GM23338 (cell line): ENCODE measurements around the gene TYMP. TPM values are rescaled to one million over a fixed set of nuclear protein-coding genes. Genes with fewer than 3 reads are reported as not detected.

Experiments used
- ATAC-seq: fragments of 200-7000 bp; cut with Tn5 transposase; 3 replicates; pipeline ENCODE4 v1.9.1; 2020
- DNase-seq: peaks from one replicate; pipeline ENCODE4 v3.0.0-alpha.2; 2015; ENCODE audit warnings: low spot score
- H2AFZ ChIP-seq: fragments of 200-600 bp; sonication (generic); 2 replicates; pipeline ENCODE4 v1.8.0; 2016; ENCODE audit warnings: antibody characterized with exemption, mild to moderate bottlenecking, moderate library complexity
- H3F3A ChIP-seq: fragments of 200-600 bp; sonication (generic); replicated peaks from 2 replicates; pipeline ENCODE4 v1.8.0; 2017; ENCODE audit warnings: antibody characterized with exemption, mixed run types, low read depth
- H3K27ac ChIP-seq: fragments of 200-600 bp; sonication (generic); 2 replicates; pipeline ENCODE4 v1.6.1; 2016; ENCODE audit warnings: low read depth
- H3K27me3 ChIP-seq: fragments of 200-600 bp; sonication (generic); 2 replicates; pipeline ENCODE4 v1.8.0; 2016; ENCODE audit warnings: mild to moderate bottlenecking, mixed run types, moderate library complexity; ENCODE audit not compliant: insufficient read depth
- H3K36me3 ChIP-seq: fragments of 200-600 bp; sonication (generic); 2 replicates; pipeline ENCODE4 v1.8.0; 2016; ENCODE audit warnings: mild to moderate bottlenecking; ENCODE audit not compliant: insufficient read depth
- H3K4me1 ChIP-seq: fragments of 200-600 bp; sonication (generic); 2 replicates; pipeline ENCODE4 v1.8.0; 2016; ENCODE audit warnings: mild to moderate bottlenecking, moderate library complexity; ENCODE audit not compliant: insufficient read depth
- H3K4me2 ChIP-seq: fragments of 200-600 bp; sonication (generic); 2 replicates; pipeline ENCODE4 v1.7.1; 2017; ENCODE audit warnings: mixed run types
- H3K4me3 ChIP-seq: fragments of 200-600 bp; sonication (generic); 2 replicates; pipeline ENCODE4 v1.6.1; 2016; ENCODE audit warnings: mixed run types
- H3K79me2 ChIP-seq: fragments of 200-600 bp; sonication (generic); replicated peaks from 2 replicates; pipeline ENCODE4 v1.8.0; 2017; ENCODE audit warnings: mild to moderate bottlenecking; ENCODE audit not compliant: insufficient read depth
- H3K9me2 ChIP-seq: fragments of 200-600 bp; sonication (generic); 2 replicates; pipeline ENCODE4 v1.8.0; 2017; ENCODE audit not compliant: insufficient read depth
- H4K20me1 ChIP-seq: fragments of 200-600 bp; sonication (generic); replicated peaks from 2 replicates; pipeline ENCODE4 v1.8.0; 2017; ENCODE audit warnings: mild to moderate bottlenecking; ENCODE audit not compliant: insufficient read depth
- H3K27ac Mint-ChIP-seq: 2 replicates; pipeline ENCODE4 v1.8.0; 2020; ENCODE audit warnings: inconsistent platforms, mild to moderate bottlenecking, moderate library complexity, mixed read lengths
- H3K27me3 Mint-ChIP-seq: 3 replicates; pipeline ENCODE4 v1.8.0; 2022; ENCODE audit warnings: low read depth, mild to moderate bottlenecking, moderate library complexity, mixed read lengths, inconsistent platforms; ENCODE audit not compliant: insufficient read depth, poor library complexity
- H3K36me3 Mint-ChIP-seq: 3 replicates; pipeline ENCODE4 v1.8.0; 2021; ENCODE audit warnings: low read depth, mild to moderate bottlenecking, inconsistent platforms, moderate library complexity, mixed read lengths
- H3K4me1 Mint-ChIP-seq: 3 replicates; pipeline ENCODE4 v1.8.0; 2020; ENCODE audit warnings: mild to moderate bottlenecking, inconsistent platforms, mixed read lengths
- H3K4me3 Mint-ChIP-seq: 3 replicates; pipeline ENCODE4 v1.8.0; 2021; ENCODE audit warnings: moderate library complexity, mild to moderate bottlenecking, inconsistent platforms, mixed read lengths
- H3K9me3 Mint-ChIP-seq: 3 replicates; pipeline ENCODE4 v1.8.0; 2020; ENCODE audit warnings: moderate library complexity, mild to moderate bottlenecking, inconsistent platforms, mixed read lengths
- CREB1 ChIP-seq: fragments of 250-450 bp; sonication (Bioruptor Pico); IDR thresholded peaks from 2 replicates; pipeline ENCODE4 v1.5.0; 2020; ENCODE audit warnings: low read depth, mild to moderate bottlenecking, moderate library complexity
- JUNB ChIP-seq: IDR thresholded peaks from one replicate; pipeline ENCODE4 v1.6.1; 2016; ENCODE audit warnings: antibody characterized with exemption; ENCODE audit not compliant: unreplicated experiment
- NANOG ChIP-seq: IDR thresholded peaks from 2 replicates; pipeline ENCODE4 v1.6.1; 2016; ENCODE audit warnings: antibody characterized with exemption, borderline replicate concordance
- POLR2AphosphoS5 ChIP-seq: IDR thresholded peaks from 2 replicates; pipeline ENCODE4 v1.6.1; 2016; ENCODE audit warnings: antibody characterized with exemption, low read depth
- polyA plus RNA-seq: library from polyadenylated mRNA; unstranded; fragments of >200 nt; fragmentation: Nextera tagmentation; extraction: Ambion mirVana; gene quantifications from 2 replicates; pipeline ENCODE4 v1.2.1, GENCODE V29; 2016
- total RNA-seq: library from RNA; depleted of rRNA; stranded (reverse); fragments of >200 nt; shearing (Covaris generic); gene quantifications from 2 replicates; pipeline ENCODE4 v1.2.3, GENCODE V29; 2014
- TF ChIP-seq, protein P1 (sequence below): IDR thresholded peaks from 2 replicates; pipeline ENCODE4 v1.6.1; 2016; ENCODE audit warnings: antibody characterized with exemption
- TF ChIP-seq, protein P2 (sequence below), 2 experiments: fragments of 200-600 bp in 1 of 2; sonication (generic) in 1 of 2; conservative IDR thresholded peaks; 2 replicates each; pipeline versions ENCODE4 v1.5.1 to v1.6.1; 2016 to 2017; ENCODE audit warnings: antibody characterized with exemption in 2 of 2, low read depth in 2 of 2, mild to moderate bottlenecking in 2 of 2, moderate library complexity in 1 of 2

Gene TYMP
- total and polyA plus RNA-seq, 2 experiments from 2014 or later = 0.28 to 1.8 TPM

DNA sequence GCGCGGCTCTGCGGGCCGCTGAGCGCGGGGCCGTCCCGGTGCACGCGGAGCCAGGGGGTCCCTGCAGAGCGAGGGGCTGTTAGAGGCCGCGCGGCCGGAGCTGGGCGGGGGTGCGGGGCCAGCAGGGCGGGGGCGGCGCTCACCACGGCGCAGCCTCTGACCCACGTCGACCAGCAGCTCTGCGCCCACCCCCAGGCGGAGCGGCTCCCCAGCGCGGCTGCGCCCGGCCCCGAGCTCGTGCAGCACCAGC is 4.0 kb downstream of the TYMP start:
- Histone ChIP-seq H3K4me3 (peak overlapping the region; percentile 84), H3F3A (peaks cover 4% of the 10 kb centered on the region), H2AFZ (no peak overlapping the region), H3K4me2 (peak overlapping the region; percentile 94), H4K20me1 (no peaks in the 10 kb centered on the region; the same call in 1 of the 2 replicates), H3K27me3 (peaks cover 42% of the 10 kb centered on the region), H3K79me2 (no peaks in the 10 kb centered on the region), H3K27ac (no peak overlapping the region), H3K9me2 (no peaks in the 10 kb centered on the region), H3K36me3 (no peaks in the 10 kb centered on the region), H3K4me1 (no peaks in the 10 kb centered on the region; the same call in 1 of the 2 replicates)
- no peak for TF ChIP-seq JUNB
- TF ChIP-seq, protein P1, sequence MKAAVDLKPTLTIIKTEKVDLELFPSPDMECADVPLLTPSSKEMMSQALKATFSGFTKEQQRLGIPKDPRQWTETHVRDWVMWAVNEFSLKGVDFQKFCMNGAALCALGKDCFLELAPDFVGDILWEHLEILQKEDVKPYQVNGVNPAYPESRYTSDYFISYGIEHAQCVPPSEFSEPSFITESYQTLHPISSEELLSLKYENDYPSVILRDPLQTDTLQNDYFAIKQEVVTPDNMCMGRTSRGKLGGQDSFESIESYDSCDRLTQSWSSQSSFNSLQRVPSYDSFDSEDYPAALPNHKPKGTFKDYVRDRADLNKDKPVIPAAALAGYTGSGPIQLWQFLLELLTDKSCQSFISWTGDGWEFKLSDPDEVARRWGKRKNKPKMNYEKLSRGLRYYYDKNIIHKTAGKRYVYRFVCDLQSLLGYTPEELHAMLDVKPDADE = 0 out of 2 replicates have a peak, but pooled peaks have one; percentile 11
- Mint-ChIP-seq H3K27me3 (peaks cover 44% of the 10 kb centered on the region), H3K27ac (no peak overlapping the region), H3K36me3 (peaks cover 9% of the 10 kb centered on the region), H3K4me3 (peak overlapping the region; percentile 89), H3K4me1 (peaks cover 11% of the 10 kb centered on the region), H3K9me3 (peaks cover 4% of the 10 kb centered on the region; the same call in 2 of the 3 replicates)
- ATAC-seq (peak; percentile 25), DNase-seq (no peak)

DNA sequence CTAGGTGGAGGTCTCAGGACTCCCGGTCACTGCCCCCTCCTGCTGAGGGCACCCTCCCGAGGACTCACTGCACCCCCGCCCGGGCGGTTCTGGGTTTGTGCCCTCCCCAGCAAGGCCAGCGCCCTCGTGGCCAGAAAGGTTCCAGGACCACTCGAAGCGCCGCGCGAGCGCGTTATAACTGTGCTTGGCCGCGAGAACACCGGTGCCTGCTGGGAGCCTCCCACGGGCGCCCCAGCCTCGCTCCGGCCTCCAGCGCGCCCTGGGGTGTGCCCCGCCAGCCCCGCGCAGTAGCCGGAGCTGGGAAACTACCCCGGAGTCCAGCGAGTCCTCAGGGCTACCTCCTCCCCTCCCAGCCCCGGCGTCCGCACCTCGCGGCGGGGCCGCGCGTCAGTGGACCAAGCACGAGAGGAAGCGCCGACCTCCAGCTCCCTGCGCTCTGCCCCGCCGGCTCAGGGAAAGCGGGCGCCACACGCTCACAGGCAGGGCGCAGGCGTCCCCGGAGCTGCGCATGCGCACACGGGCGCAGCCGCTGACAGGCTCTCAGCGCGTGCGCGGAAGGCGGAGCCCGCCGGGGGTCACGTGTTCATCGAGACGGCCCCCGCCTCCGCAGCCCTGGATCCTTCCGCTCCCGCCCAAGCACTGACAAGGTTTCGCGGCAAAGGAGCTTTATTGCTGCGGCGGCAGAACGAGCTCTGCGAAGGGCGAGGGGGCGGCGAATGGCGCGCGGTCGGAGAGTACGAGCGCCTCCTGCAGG is 4.5 kb downstream of the TYMP start, which contains the start of gene SCO2:
TSS of gene SCO2 (minus strand) at position 495 of the 754 bp plus-strand sequence. CDS start 1,187 bp downstream, outside the sequence.
- no peak within 1 kb of the TSS for H3K27ac ChIP-seq
- H3F3A ChIP-seq = peaks cover 4% of the 10 kb centered on the region
- no peaks in the 10 kb centered on the region for H3K9me2 ChIP-seq
- H3K27me3 ChIP-seq = peaks cover 37% of the 10 kb centered on the region
- H4K20me1 ChIP-seq = no peaks in the 10 kb centered on the region; the same call in 1 of the 2 replicates
- H3K4me3 Mint-ChIP-seq = peak within 1 kb of the TSS; percentile 89
- peak within 1 kb of the TSS; percentile 78 for H3K27ac Mint-ChIP-seq
- TF ChIP-seq, protein P2, sequence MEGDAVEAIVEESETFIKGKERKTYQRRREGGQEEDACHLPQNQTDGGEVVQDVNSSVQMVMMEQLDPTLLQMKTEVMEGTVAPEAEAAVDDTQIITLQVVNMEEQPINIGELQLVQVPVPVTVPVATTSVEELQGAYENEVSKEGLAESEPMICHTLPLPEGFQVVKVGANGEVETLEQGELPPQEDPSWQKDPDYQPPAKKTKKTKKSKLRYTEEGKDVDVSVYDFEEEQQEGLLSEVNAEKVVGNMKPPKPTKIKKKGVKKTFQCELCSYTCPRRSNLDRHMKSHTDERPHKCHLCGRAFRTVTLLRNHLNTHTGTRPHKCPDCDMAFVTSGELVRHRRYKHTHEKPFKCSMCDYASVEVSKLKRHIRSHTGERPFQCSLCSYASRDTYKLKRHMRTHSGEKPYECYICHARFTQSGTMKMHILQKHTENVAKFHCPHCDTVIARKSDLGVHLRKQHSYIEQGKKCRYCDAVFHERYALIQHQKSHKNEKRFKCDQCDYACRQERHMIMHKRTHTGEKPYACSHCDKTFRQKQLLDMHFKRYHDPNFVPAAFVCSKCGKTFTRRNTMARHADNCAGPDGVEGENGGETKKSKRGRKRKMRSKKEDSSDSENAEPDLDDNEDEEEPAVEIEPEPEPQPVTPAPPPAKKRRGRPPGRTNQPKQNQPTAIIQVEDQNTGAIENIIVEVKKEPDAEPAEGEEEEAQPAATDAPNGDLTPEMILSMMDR (conservative IDR thresholded peaks at IDR 0.05; ENCODE audit: low read depth in 2 of 2) = peak; percentile 38 to 52
- TF ChIP-seq POLR2AphosphoS5 (peak; percentile 82), NANOG (no peak), CREB1 (CRISPR knock-in tag) (peak; percentile 28; the same call in 1 of the 2 replicates)
- TF ChIP-seq, protein P1 = 0 out of 2 replicates have a peak, but pooled peaks have one; percentile 6
- peaks cover 11% of the 10 kb centered on the region for H3K4me1 Mint-ChIP-seq
- ATAC-seq (peak; percentile 57), DNase-seq (peak; percentile 97)
- H2AFZ ChIP-seq = peak within 1 kb of the TSS; percentile 14; the same call in 1 of the 2 replicates
- no peaks in the 10 kb centered on the region for H3K36me3 ChIP-seq
- no peaks in the 10 kb centered on the region; the same call in 1 of the 2 replicates for H3K4me1 ChIP-seq
- peaks cover 39% of the 10 kb centered on the region for H3K27me3 Mint-ChIP-seq
- H3K36me3 Mint-ChIP-seq = peaks cover 9% of the 10 kb centered on the region
- peak within 1 kb of the TSS; percentile 84 for H3K4me3 ChIP-seq
- peak within 1 kb of the TSS; percentile 94 for H3K4me2 ChIP-seq
- no peaks in the 10 kb centered on the region for H3K79me2 ChIP-seq
- peaks cover 4% of the 10 kb centered on the region; the same call in 2 of the 3 replicates for H3K9me3 Mint-ChIP-seq
